Mesendoderm (in vitro differentiated cells): ENCODE data around the gene TBPL1.

Source experiments
- DNase-seq: peaks from one replicate; pipeline ENCODE4 v3.0.0; 2013
- H2AK5ac ChIP-seq: 2 replicates; pipeline ENCODE4 v1.6.1; 2013; ENCODE audit warnings: low read length, inconsistent platforms
- H2BK120ac ChIP-seq: 2 replicates; pipeline ENCODE4 v1.6.1; 2013; ENCODE audit warnings: low read depth, mild to moderate bottlenecking, low read length, moderate library complexity, mixed read lengths
- H2BK15ac ChIP-seq: replicated peaks from 2 replicates; pipeline ENCODE4 v1.6.1; 2013; ENCODE audit warnings: low read depth, mild to moderate bottlenecking, moderate library complexity
- H2BK5ac ChIP-seq: 2 replicates; pipeline ENCODE4 v1.6.1; 2013; ENCODE audit warnings: low read length, inconsistent platforms
- H3K18ac ChIP-seq: 2 replicates; pipeline ENCODE4 v1.6.1; 2013; ENCODE audit warnings: mild to moderate bottlenecking, low read length, mixed read lengths
- H3K23ac ChIP-seq: one replicate; pipeline ENCODE4 v1.6.1; 2013; ENCODE audit warnings: low read length
- H3K27ac ChIP-seq: 2 replicates; pipeline ENCODE4 v1.5.1; 2013; ENCODE audit warnings: low read depth, mild to moderate bottlenecking, inconsistent platforms, low read length, moderate library complexity
- H3K27me3 ChIP-seq: 2 replicates; pipeline ENCODE4 v1.6.1; 2013; ENCODE audit warnings: low read length, control low read depth, mild to moderate bottlenecking, inconsistent platforms; ENCODE audit not compliant: insufficient read depth, poor library complexity
- H3K36me3 ChIP-seq: 2 replicates; pipeline ENCODE4 v1.6.1; 2013; ENCODE audit warnings: low read length, inconsistent platforms; ENCODE audit not compliant: control insufficient read depth, insufficient read depth
- H3K4ac ChIP-seq: one replicate; pipeline ENCODE4 v1.6.1; 2013; ENCODE audit warnings: low read depth, mild to moderate bottlenecking, low read length, moderate library complexity
- H3K4me1 ChIP-seq: 2 replicates; pipeline ENCODE4 v1.6.1; 2013; ENCODE audit warnings: low read depth, low read length, inconsistent platforms; ENCODE audit not compliant: control insufficient read depth
- H3K4me2 ChIP-seq: 2 replicates; pipeline ENCODE4 v1.6.1; 2013; ENCODE audit warnings: low read length
- H3K4me3 ChIP-seq: 2 replicates; pipeline ENCODE4 v1.5.1; 2013; ENCODE audit warnings: mild to moderate bottlenecking, low read length
- H3K56ac ChIP-seq: one replicate; pipeline ENCODE4 v1.6.1; 2013; ENCODE audit warnings: low read length
- H3K79me1 ChIP-seq: 2 replicates; pipeline ENCODE4 v1.6.1; 2013; ENCODE audit warnings: low read length, inconsistent platforms
- H3K79me2 ChIP-seq: 2 replicates; pipeline ENCODE4 v1.6.1; 2013; ENCODE audit warnings: mild to moderate bottlenecking, low read length; ENCODE audit not compliant: control insufficient read depth, insufficient read depth
- H3K9ac ChIP-seq: 2 replicates; pipeline ENCODE4 v1.6.1; 2013; ENCODE audit warnings: low read length, inconsistent platforms
- H4K5ac ChIP-seq: one replicate; pipeline ENCODE4 v1.6.1; 2013; ENCODE audit warnings: low read length
- H4K8ac ChIP-seq: one replicate; pipeline ENCODE4 v1.6.1; 2013; ENCODE audit warnings: low read depth, mild to moderate bottlenecking, control low read depth, low read length, moderate library complexity
- WGBS: extraction: QIAGEN DNeasy Blood & Tissue Kit; methylation state at CpG from one replicate; pipeline ENCODE4 v1.1.7; 2013; ENCODE audit warnings: low lambda C conversion rate, missing lambda C conversion rate; ENCODE audit not compliant: insufficient coverage; ENCODE audit errors: extremely low coverage; 5-methylcytosine and 5-hydroxymethylcytosine counted together

TBPL1 gene

GRCh38 chr6:133991096-133991593, 38.1 kb downstream of the TBPL1 start:
- Histone ChIP-seq H3K4me1 (no peaks in the 10 kb centered on the region), H3K4me2 (no peak overlapping the region), H3K27me3 (no peaks in the 10 kb centered on the region), H4K5ac (no peak overlapping the region), H3K4me3 (no peak overlapping the region), H3K36me3 (no peaks in the 10 kb centered on the region), H3K79me2 (no peaks in the 10 kb centered on the region), H3K27ac (no peak overlapping the region), H3K9ac (no peak overlapping the region), H4K8ac (no peak overlapping the region), H3K56ac (no peak overlapping the region), H3K23ac (no peak overlapping the region), H2AK5ac (no peak overlapping the region), H3K4ac (no peak overlapping the region), H3K18ac (no peak overlapping the region), H2BK5ac (no peak overlapping the region), H2BK120ac (no peak overlapping the region), H3K79me1 (no peaks in the 10 kb centered on the region), H2BK15ac (no peak overlapping the region)
- DNase-seq, result peak; percentile 39
- WGBS, result no CpG with 5 or more reads among the region's 2 CpGs

- H4K5ac ChIP-seq, result no peak overlapping the region
- no peak overlapping the region for H3K4me2 ChIP-seq
- no peak overlapping the region for H3K4ac ChIP-seq
- H3K27me3 ChIP-seq, result no peaks in the 10 kb centered on the region
- no peak overlapping the region for H2AK5ac ChIP-seq
- H3K79me2 ChIP-seq, result no peaks in the 10 kb centered on the region
- WGBS, result no CpG with 5 or more reads among the region's 6 CpGs
- no peak overlapping the region for H2BK5ac ChIP-seq
- H4K8ac ChIP-seq, result no peak overlapping the region
- no peak for DNase-seq
- H3K27ac ChIP-seq, result no peak overlapping the region
- no peak overlapping the region for H3K4me3 ChIP-seq
- no peaks in the 10 kb centered on the region for H3K4me1 ChIP-seq
- no peak overlapping the region for H2BK15ac ChIP-seq
- H3K36me3 ChIP-seq, result no peaks in the 10 kb centered on the region
- H2BK120ac ChIP-seq, result no peak overlapping the region
- H3K18ac ChIP-seq, result no peak overlapping the region
- no peak overlapping the region for H3K9ac ChIP-seq
- H3K23ac ChIP-seq, result no peak overlapping the region
- H3K79me1 ChIP-seq, result no peaks in the 10 kb centered on the region
- no peak overlapping the region for H3K56ac ChIP-seq
Observed at GRCh38 chr6:133992992-133993680, 40.1 kb downstream of the TBPL1 start.

- Histone ChIP-seq H3K56ac (no peak overlapping the region), H3K18ac (no peak overlapping the region), H2BK15ac (no peak overlapping the region), H3K79me2 (no peaks in the 10 kb centered on the region), H3K4me3 (no peak overlapping the region), H2AK5ac (no peak overlapping the region), H3K4ac (no peak overlapping the region), H3K23ac (no peak overlapping the region), H3K79me1 (no peaks in the 10 kb centered on the region), H3K36me3 (no peaks in the 10 kb centered on the region), H3K4me2 (no peak overlapping the region), H2BK5ac (no peak overlapping the region), H3K27ac (no peak overlapping the region), H2BK120ac (no peak overlapping the region), H3K4me1 (no peaks in the 10 kb centered on the region), H3K27me3 (no peaks in the 10 kb centered on the region), H4K5ac (no peak overlapping the region), H4K8ac (no peak overlapping the region), H3K9ac (no peak overlapping the region)
- WGBS, result no CpG with 5 or more reads among the region's 3 CpGs
- DNase-seq, result peak; percentile 15
Observed at GRCh38 chr6:133995296-133995695, 42.3 kb downstream of the TBPL1 start.

GRCh38 chr6:133995758-133996157, 42.7 kb downstream of the TBPL1 start:
- no peak overlapping the region for H3K56ac ChIP-seq
- H3K79me2 ChIP-seq, result no peaks in the 10 kb centered on the region
- WGBS, result no CpG with 5 or more reads among the region's 3 CpGs
- H2AK5ac ChIP-seq, result no peak overlapping the region
- no peak overlapping the region for H2BK15ac ChIP-seq
- H3K9ac ChIP-seq, result no peak overlapping the region
- H3K27me3 ChIP-seq, result no peaks in the 10 kb centered on the region
- no peak overlapping the region for H3K23ac ChIP-seq
- no peaks in the 10 kb centered on the region for H3K4me1 ChIP-seq
- H2BK5ac ChIP-seq, result no peak overlapping the region
- H3K18ac ChIP-seq, result no peak overlapping the region
- peak; percentile 33 for DNase-seq
- H2BK120ac ChIP-seq, result no peak overlapping the region
- H3K4ac ChIP-seq, result no peak overlapping the region
- H4K8ac ChIP-seq, result no peak overlapping the region
- H4K5ac ChIP-seq, result no peak overlapping the region
- no peaks in the 10 kb centered on the region for H3K79me1 ChIP-seq
- no peak overlapping the region for H3K4me3 ChIP-seq
- no peak overlapping the region for H3K27ac ChIP-seq
- no peaks in the 10 kb centered on the region for H3K36me3 ChIP-seq
- H3K4me2 ChIP-seq, result no peak overlapping the region

GRCh38 chr6:133997267-133997666, 44.2 kb downstream of the TBPL1 start:
- H4K5ac ChIP-seq, result no peak overlapping the region
- no peaks in the 10 kb centered on the region for H3K79me2 ChIP-seq
- no peak overlapping the region for H2BK15ac ChIP-seq
- H3K4me2 ChIP-seq, result no peak overlapping the region
- H3K4me3 ChIP-seq, result no peak overlapping the region
- H2AK5ac ChIP-seq, result no peak overlapping the region
- no CpG with 5 or more reads among the region's 6 CpGs for WGBS
- no peak overlapping the region for H3K4ac ChIP-seq
- no peak overlapping the region for H2BK5ac ChIP-seq
- DNase-seq, result no peak
- H3K18ac ChIP-seq, result no peak overlapping the region
- no peak overlapping the region for H3K9ac ChIP-seq
- H3K23ac ChIP-seq, result no peak overlapping the region
- no peak overlapping the region for H3K27ac ChIP-seq
- no peak overlapping the region for H2BK120ac ChIP-seq
- H4K8ac ChIP-seq, result no peak overlapping the region
- H3K27me3 ChIP-seq, result no peaks in the 10 kb centered on the region
- no peaks in the 10 kb centered on the region for H3K4me1 ChIP-seq
- H3K56ac ChIP-seq, result no peak overlapping the region
- no peaks in the 10 kb centered on the region for H3K36me3 ChIP-seq
- H3K79me1 ChIP-seq, result no peaks in the 10 kb centered on the region

DNA sequence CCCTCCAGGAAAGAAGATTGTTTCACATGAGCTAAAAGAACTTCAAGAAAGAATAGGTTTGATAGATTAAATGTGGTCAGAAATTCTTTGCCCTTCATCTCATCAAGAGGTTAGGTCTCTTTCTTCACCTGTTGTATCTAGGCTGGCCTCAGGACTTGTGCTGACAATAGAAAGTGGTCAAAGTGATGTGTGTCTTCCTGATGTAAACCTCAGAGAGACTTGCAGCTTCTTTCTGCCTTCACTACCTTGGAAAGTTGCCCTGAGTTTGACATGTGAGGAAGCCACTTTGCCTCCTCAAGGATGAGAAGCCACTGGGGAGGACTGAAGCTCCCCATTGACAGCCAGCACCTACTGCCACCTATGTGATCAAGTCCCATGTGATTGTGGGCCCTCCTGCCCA, 46.3 kb downstream of the TBPL1 start:
- Histone ChIP-seq H3K23ac (no peak overlapping the region), H3K27ac (no peak overlapping the region), H3K9ac (no peak overlapping the region), H3K4ac (no peak overlapping the region), H3K4me3 (no peak overlapping the region), H3K36me3 (no peaks in the 10 kb centered on the region), H3K79me2 (no peaks in the 10 kb centered on the region), H3K27me3 (no peaks in the 10 kb centered on the region), H3K79me1 (no peaks in the 10 kb centered on the region), H2BK15ac (no peak overlapping the region), H4K5ac (no peak overlapping the region), H2BK120ac (no peak overlapping the region), H2BK5ac (no peak overlapping the region), H3K4me2 (no peak overlapping the region), H4K8ac (no peak overlapping the region), H3K4me1 (no peaks in the 10 kb centered on the region), H3K56ac (no peak overlapping the region), H2AK5ac (no peak overlapping the region), H3K18ac (no peak overlapping the region)
- no peak for DNase-seq
